Natural killer cell (primary cell): Measurements from ENCODE around the gene MTMR12. TPM values are rescaled to one million over a fixed set of nuclear protein-coding genes. Genes with fewer than 3 reads are reported as not detected.

Experiments used
- ATAC-seq, 3 donors: fragments of 150-1000 bp in 2 of 3; fragments of 200-7000 bp in 1 of 3; cut with Tn5 transposase; 1 replicate in 1 of 3; 2 replicates in 2 of 3; pipeline ENCODE4 v1.10.0; 2021; ENCODE audit warnings: mild to moderate bottlenecking in 2 of 3, moderate library complexity in 2 of 3
- DNase-seq, 2 donors: peaks; one replicate each; pipeline versions ENCODE4 v3.0.0 to v3.0.0-alpha.2; 2013 to 2021; ENCODE audit warnings: mixed read lengths in 1 of 2
- H3K27ac ChIP-seq: one replicate; pipeline ENCODE4 v1.5.1; 2013; ENCODE audit warnings: mild to moderate bottlenecking, low read length
- H3K27me3 ChIP-seq: one replicate; pipeline ENCODE4 v1.6.1; 2013; ENCODE audit warnings: low read length; ENCODE audit not compliant: control insufficient read depth, insufficient read depth
- H3K36me3 ChIP-seq: one replicate; pipeline ENCODE4 v1.6.1; 2013; ENCODE audit warnings: low read length; ENCODE audit not compliant: control insufficient read depth, insufficient read depth
- H3K4me1 ChIP-seq: one replicate; pipeline ENCODE4 v1.6.1; 2013; ENCODE audit warnings: low read length; ENCODE audit not compliant: control insufficient read depth, insufficient read depth
- H3K4me3 ChIP-seq: one replicate; pipeline ENCODE4 v1.5.1; 2013; ENCODE audit warnings: low read length
- H3K9me3 ChIP-seq: one replicate; pipeline ENCODE4 v1.6.1; 2013; ENCODE audit warnings: low read length; ENCODE audit not compliant: control insufficient read depth, insufficient read depth
- H3K27ac Mint-ChIP-seq, 2 donors: one replicate each; pipeline ENCODE4 v1.8.0; 2022; ENCODE audit warnings: mild to moderate bottlenecking in 2 of 2, mixed read lengths in 2 of 2, moderate library complexity in 1 of 2
- H3K27me3 Mint-ChIP-seq, 2 donors: one replicate each; pipeline ENCODE4 v1.8.0; 2022; ENCODE audit warnings: low read depth in 2 of 2, mixed read lengths in 2 of 2
- H3K36me3 Mint-ChIP-seq: one replicate; pipeline ENCODE4 v1.8.0; 2022; ENCODE audit warnings: mixed read lengths
- H3K4me1 Mint-ChIP-seq, 2 donors: one replicate each; pipeline ENCODE4 v1.8.0; 2022; ENCODE audit warnings: mixed read lengths in 2 of 2
- H3K4me3 Mint-ChIP-seq: one replicate; pipeline ENCODE4 v1.8.0; 2022; ENCODE audit warnings: mild to moderate bottlenecking, moderate library complexity, mixed read lengths
- H3K9me3 Mint-ChIP-seq, 2 donors: one replicate each; pipeline ENCODE4 v1.8.0; 2022; ENCODE audit warnings: mixed read lengths in 2 of 2
- CTCF ChIP-seq: fragments of 200-600 bp; IDR thresholded peaks from one replicate; pipeline ENCODE4 v1.8.0; 2022; ENCODE audit warnings: antibody characterized with exemption
- WGBS: methylation state at CpG from one replicate; pipeline ENCODE4 v1.1.7; 2013; ENCODE audit warnings: missing lambda C conversion rate; ENCODE audit not compliant: insufficient coverage; 5-methylcytosine and 5-hydroxymethylcytosine counted together
- intact Hi-C: fragments of 100-400 bp; cut with micrococcal nuclease; formaldehyde crosslinking; loops from one replicate; pipeline ENCODE4 v1.14.2; 2022
- total RNA-seq, 4 donors: library from RNA; stranded (reverse); fragments of 120-200 nt in 1 of 4; gene quantifications; one replicate each; pipeline versions ENCODE4 v1.2.3 to v1.2.4, GENCODE V29; 2013 to 2022

MTMR12 gene
- total RNA-seq, 3 donors from 2014 or later (not counting 1 experiment from before 2014, with no cell fraction given): 36.9 to 47.7 (median 39.8) TPM

- Mint-ChIP-seq H3K27ac (peak overlapping the region; percentile 35 to 79), H3K9me3 (no peaks in the 10 kb centered on the region), H3K4me1 (peaks cover 14 to 25% of the 10 kb centered on the region in 2 donors), H3K36me3 (peaks cover 34% of the 10 kb centered on the region), H3K27me3 (no peaks in the 10 kb centered on the region), H3K4me3 (no peak overlapping the region)
- Histone ChIP-seq H3K4me3 (no peak overlapping the region), H3K27ac (no peak overlapping the region), H3K9me3 (no peaks in the 10 kb centered on the region), H3K27me3 (no peaks in the 10 kb centered on the region), H3K36me3 (peaks cover 67% of the 10 kb centered on the region), H3K4me1 (no peaks in the 10 kb centered on the region)
- no peak for DNase-seq
- intact Hi-C loops: no loop called here
- no peak for ATAC-seq
- TF ChIP-seq CTCF: no peak
- 97% methylated on average over 2 of the region's 2 CpGs for WGBS
Observed at GRCh38 chr5:32249668-32250067, 63.1 kb downstream of the MTMR12 start.

- 100% methylated on average over 1 of the region's 1 CpG for WGBS
- H3K4me1 ChIP-seq: peaks cover 17% of the 10 kb centered on the region
- H3K36me3 ChIP-seq: peaks cover 49% of the 10 kb centered on the region
- H3K9me3 Mint-ChIP-seq: no peaks in the 10 kb centered on the region
- no peak overlapping the region for H3K4me3 Mint-ChIP-seq
- peak overlapping the region in 1 of 2 donors; percentile 79 for H3K27ac Mint-ChIP-seq
- no peak for DNase-seq
- no peaks in the 10 kb centered on the region for H3K9me3 ChIP-seq
- TF ChIP-seq CTCF: no peak
- peaks cover 41 to 60% of the 10 kb centered on the region in 2 donors for H3K4me1 Mint-ChIP-seq
- no peak overlapping the region for H3K27ac ChIP-seq
- H3K4me3 ChIP-seq: no peak overlapping the region
- H3K27me3 ChIP-seq: no peaks in the 10 kb centered on the region
- ATAC-seq: no peak
- H3K36me3 Mint-ChIP-seq: peaks cover 28% of the 10 kb centered on the region
- intact Hi-C loops: no loop called here
- no peaks in the 10 kb centered on the region for H3K27me3 Mint-ChIP-seq
Observed at GRCh38 chr5:32245742-32246141, 67.0 kb downstream of the MTMR12 start.

GRCh38 chr5:32244017-32244416, 68.7 kb downstream of the MTMR12 start:
- Histone ChIP-seq H3K27ac (no peak overlapping the region), H3K36me3 (peaks cover 46% of the 10 kb centered on the region), H3K27me3 (no peaks in the 10 kb centered on the region), H3K4me3 (no peak overlapping the region), H3K4me1 (peaks cover 33% of the 10 kb centered on the region), H3K9me3 (no peaks in the 10 kb centered on the region)
- Mint-ChIP-seq H3K4me1 (peaks cover 59 to 71% of the 10 kb centered on the region in 2 donors), H3K27me3 (no peaks in the 10 kb centered on the region), H3K9me3 (no peaks in the 10 kb centered on the region), H3K27ac (peak overlapping the region; percentile 97 to 98), H3K4me3 (no peak overlapping the region), H3K36me3 (peaks cover 28% of the 10 kb centered on the region)
- 91% methylated on average over 2 of the region's 6 CpGs for WGBS
- intact Hi-C loops: loop anchor here (5.0 kb wide), 2 partner anchors 198 to 343 kb away; partner anchors contain the start of genes SUB1 and ZFR
- no peak for ATAC-seq
- TF ChIP-seq CTCF: no peak
- DNase-seq: no peak
